Amygdala (tissue), 56 donors: Measurements from ENCODE around the gene TWF2.

Source experiments
- DNase-seq, 56 donors: peaks; one replicate each; lab custom pipeline; 2025; lab: John Stamatoyannopoulos, UW

The TWF2 gene

DNA sequence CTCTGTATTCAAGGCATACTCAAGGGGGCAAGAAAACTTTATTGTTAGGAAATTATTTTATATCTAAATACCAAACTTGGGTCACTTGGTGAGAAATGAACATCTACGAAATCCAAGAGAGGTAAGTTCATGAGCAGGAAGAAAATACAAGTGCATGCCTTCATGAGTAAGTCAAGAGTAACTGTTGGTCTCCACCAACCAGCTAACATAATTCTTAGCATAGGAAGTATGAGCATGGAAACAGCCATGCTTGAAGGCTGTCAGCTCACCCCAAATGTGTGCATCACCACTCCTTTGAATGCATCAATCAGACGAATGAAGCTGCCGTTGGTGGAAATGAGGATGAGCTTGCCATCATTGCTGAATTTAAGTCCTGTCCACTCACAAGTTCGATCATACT is 20.5 kb upstream of the TWF2 start:
- no peak for DNase-seq

DNA sequence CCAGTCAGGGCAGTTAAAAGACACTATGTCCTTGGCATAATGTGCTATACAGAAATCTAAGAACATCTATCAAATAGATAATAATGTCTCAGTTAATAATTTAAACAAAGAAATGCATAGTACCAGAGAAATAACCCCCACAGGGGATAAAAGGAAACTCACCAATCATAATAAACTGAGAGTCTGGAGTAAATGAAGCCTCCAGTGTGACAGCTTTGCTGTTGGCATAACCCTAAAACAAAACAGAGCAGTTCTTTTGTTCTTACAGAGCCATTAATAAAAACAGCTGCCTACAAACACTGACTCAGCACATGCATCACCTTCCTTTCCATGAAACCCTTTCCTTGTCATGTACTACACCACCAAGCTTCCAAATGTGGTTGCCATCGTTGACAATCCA is 20.1 kb upstream of the TWF2 start:
- DNase-seq = no peak

- DNase-seq = no peak
Measured at GRCh38 chr3:52257911-52258310, 19.0 kb upstream of the TWF2 start.

GRCh38 chr3:52256622-52257021 is 17.7 kb upstream of the TWF2 start:
- DNase-seq = no peak

DNA sequence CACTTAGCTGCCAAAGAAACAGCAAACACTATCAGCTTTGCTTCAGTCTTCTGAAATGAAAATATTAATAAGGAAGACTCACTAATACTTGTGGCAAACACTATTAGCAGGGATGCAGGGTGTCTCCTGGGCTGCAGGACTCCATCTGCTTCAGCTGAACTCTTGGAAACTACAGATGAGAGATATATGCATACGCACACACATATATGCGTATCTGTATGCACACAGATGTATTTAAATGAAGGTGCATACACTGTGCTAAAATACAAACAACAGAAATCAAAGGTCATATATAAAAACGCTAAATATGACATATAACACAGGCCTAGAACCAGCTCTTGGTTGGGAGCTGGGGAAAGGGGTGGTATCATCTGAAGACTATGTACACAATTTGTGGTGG is 17.2 kb upstream of the TWF2 start:
- no peak for DNase-seq

- no peak for DNase-seq
Measured at GRCh38 chr3:52254608-52255007, 15.7 kb upstream of the TWF2 start.

GRCh38 chr3:52253314-52254304 is 14.7 kb upstream of the TWF2 start:
- DNase-seq = peak in 39 of 56 donors; percentile 18 to 81 (median 57)

- DNase-seq = no peak
Measured at GRCh38 chr3:52250122-52250521, 11.2 kb upstream of the TWF2 start.

- no peak for DNase-seq
Measured at GRCh38 chr3:52249683-52250082, 10.7 kb upstream of the TWF2 start.

DNA sequence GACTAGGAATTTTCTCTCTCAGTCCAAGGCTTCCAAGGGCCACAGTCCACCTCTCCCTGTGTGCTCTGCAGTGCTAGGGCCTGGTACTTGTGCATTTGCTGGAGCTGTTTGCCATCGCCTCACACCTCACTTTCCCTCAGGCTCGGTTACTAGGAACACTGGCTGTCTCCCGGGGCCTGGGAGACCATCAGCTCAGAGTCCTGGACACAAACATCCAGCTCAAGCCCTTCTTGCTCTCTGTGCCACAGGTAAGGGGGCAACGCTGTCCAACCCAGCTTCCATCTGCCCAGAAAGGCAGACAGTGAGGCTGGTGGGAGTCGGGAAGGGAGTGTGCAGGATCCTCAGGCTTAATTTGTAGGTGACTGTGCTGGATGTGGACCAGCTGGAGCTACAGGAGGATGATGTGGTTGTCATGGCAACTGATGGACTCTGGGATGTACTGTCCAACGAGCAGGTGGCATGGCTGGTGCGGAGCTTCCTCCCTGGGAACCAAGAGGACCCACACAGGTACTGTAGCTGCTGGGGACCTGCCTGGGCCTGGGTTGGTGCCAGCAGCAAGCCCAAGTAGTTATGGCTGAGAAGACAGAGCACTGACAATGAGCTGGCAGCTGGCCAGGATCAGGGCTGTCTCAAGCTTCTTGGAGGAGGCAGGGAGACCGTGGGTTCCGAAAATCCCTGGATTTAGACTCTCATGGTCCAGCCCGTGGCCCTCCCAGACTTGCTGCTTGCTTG is 10.0 kb upstream of the TWF2 start:
- peak in 23 of 56 donors; percentile 23 to 75 (median 42) for DNase-seq

DNA sequence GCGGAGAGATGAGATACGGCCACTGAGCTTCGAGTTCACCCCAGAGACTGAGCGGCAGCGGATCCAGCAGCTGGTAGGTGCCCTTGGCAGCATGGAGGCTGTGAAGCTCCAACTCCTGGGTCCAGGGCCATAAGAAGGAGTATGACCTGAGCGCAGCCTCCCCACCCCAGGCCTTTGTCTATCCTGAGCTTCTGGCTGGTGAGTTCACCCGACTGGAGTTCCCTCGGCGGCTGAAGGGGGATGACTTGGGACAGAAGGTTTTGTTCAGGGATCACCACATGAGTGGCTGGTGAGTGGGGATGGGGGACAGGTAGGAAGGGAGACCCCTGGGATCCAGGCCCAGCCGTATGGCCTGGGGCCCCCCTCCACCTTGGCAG is 9.2 kb upstream of the TWF2 start:
- DNase-seq = no peak

DNA sequence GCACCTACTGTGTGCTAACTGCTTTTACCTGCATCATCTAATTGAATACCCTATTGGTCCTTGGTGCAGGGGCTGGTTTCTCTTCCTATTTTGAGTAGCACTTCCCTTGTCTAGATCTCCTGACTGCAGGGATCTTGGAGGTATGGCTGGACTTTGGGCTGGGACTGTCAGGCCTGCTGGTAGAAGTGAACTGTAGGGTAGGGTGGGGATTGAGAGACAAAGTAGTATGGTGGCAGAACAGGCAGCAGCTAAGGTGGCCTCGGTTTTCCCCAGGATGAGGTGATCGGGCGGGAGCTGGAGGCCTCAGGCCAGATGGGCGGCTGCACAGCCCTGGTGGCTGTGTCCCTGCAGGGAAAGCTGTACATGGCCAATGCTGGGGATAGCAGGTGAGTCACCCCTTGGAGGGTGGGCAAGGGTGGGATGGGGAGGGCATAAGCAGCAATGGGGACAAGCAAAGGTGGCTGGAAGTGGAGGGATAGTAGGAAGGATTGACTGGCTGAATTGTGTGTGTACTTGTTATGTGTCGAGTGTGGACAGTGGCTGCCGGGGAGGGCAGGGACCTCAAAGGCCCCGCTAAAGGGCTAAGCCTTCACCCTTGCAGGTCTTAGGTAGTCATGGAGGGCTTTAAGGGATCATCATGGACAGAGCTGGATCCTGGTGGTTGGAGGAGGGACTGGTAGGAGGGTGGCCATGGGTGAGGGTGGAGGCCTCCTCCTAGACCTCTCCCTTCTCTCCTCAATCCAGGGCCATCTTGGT is 8.6 kb upstream of the TWF2 start:
- DNase-seq = no peak

- no peak for DNase-seq
Measured at GRCh38 chr3:52246728-52247408, 7.9 kb upstream of the TWF2 start.

- DNase-seq = no peak
Measured at GRCh38 chr3:52246264-52246620, 7.3 kb upstream of the TWF2 start.

DNA sequence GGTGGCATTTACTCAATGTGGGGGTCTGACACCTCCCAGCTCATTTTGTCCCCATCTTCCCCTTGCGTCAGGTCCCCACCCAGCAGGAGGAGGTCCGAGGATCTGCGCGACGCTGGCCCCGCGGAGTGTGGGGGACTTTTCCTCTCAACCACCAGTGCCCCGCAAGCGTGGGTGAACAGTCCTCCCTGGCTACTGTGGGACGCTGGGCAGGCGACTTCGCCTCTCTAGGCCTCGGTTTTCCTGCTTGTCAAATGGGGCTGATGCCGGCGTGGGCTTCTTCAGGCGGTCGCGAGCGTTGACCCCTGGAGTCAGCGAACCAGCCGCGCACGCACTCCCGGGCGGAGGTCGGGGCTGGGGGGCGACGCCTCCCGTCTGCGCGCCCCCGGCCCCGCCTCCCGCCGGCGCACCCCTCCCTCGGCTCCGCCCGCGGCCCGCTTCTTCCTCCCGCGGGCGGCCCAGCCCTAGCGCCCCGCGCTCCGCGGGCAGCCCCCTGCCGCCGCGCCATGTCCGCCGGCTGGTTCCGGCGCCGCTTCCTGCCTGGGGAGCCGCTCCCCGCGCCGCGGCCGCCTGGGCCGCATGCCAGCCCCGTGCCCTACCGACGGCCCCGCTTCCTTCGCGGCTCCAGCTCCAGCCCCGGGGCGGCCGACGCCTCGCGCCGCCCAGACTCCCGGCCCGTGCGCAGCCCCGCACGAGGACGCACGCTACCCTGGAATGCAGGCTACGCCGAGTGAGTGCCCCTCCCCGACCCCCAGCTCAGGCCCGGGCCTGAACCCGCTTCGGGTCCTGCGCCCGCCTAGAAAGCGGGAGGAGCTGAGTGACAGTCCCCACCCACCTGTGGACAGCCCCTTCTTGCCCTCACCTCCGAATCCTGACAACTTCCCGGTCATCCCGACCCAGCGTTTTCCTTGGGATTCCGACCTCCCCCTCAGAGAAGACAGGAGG is 6.6 kb upstream of the TWF2 start, which contains the start of gene PPM1M:
Gene PPM1M (plus strand): TSS at position 438 of the 942 bp plus-strand sequence. CDS start 66 bp downstream, at position 504.
- peak in 4 of 56 donors; percentile 37 to 51 (median 44) for DNase-seq

DNA sequence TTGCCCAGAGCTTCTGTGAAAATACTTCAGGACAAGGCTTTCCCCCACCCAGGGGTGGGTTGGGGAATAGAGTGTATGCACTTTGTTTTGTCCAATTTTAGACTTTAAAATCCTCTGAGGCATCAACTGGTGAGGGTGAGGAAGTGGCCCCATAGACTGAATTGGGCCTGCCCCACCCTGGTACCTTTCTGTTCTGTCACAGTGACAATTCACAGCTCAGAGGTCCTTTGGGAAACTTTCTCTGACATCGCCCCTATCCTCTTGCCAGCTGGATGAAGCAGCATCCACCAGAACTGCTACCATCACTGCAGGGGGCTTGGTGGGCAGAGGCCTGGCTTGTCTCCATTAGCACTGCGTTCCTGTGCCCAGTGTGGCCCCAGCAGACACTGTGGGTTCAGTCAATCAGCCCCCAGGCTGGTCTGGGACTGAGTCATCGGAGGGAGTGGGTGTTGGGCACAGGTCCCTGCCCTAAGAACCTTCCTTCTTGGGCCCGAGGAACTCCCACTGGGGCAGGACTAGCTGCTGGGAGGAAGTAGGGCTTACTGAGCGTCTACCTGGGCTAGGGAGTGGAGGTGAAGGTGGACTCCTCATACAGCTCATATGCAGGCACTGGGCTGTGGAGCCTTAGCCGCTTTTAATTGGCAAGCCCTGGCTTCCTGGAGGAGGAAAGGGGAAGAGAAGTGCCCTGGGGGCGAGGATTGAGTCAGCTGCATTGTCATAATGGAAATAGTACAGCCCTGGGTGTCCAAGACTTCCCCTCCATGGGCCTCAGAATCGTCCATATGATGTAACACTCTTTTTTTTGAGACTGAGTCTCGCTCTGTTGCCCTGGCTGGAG is 5.1 kb upstream of the TWF2 start:
- peak in 2 of 56 donors; percentile 12 to 60 for DNase-seq

DNA sequence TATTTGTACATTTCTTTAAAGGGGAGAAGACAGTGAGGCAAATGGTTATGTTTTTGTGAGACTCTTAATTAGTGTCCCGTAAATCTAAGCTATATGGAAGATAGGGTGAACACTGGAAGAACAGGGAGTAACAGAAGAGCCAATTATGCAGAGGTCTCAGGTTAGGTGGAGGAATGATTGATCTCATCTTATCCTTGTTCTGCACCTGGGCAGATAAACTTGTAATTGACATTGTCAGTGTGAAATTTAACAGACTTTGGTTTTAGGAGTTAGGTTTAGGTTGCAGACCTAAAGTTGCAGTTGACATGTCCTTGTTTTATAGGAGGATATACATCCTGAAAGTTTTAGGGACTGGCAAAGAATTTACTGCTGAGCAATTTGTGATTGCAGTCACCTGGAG is 3.1 kb upstream of the TWF2 start:
- no peak for DNase-seq

DNA sequence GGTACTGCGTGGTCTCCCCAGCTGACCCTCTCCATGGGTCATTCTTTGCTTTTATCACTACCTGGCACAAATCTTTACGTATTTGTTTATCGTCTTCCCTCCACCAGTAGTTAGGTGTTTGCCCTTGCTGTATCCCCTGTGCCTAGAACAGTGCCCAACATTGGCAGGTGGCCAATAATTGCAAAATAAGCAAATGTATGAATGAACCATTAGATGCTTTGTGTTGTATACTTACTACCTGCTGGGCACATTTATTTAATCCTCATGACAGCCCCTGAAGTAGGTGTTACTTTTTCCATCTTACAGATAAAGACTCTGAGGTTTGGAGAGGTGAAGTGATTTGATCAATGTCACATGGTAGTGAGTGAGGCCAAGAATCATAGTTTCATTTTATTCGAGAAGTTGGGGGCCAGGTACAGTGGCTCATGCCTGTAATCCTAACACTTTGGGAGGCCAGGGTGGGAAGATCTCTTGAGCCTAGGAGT is 2.0 kb upstream of the TWF2 start:
- DNase-seq = no peak
